ENCODE results near the gene VWA3B. TPM values are rescaled to one million over a fixed set of nuclear protein-coding genes. Genes with fewer than 3 reads are reported as not detected.

Gene VWA3B
- total and polyA plus RNA-seq, 2 experiments from 2014 or later: 0.80 TPM; not detected in 1

DNA sequence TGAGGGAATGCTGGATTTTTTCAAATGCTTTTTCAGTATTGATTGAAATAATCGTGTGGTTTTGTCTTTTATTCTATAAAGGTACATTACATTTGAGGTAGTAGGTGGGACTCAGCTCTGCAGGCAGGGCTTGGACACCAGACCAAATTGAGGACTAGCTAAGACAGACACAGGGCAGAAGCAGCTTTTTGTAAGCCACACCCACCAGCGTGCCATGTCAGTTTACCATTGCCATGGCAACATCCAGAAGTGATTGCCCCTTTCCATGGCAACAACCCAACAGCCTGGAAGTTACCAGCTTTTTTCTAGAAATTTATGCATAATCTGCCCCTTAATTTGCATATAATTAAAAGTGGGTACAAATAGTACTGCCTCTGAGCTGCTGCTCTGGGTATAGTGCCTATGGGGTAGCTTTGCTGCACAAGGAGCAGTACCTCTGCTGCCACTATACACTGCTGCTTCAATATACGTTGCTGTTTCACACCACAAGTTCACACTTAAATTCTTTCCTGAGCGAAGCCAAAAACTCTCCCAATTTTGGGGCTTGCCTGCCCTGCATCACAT is 23.6 kb upstream of the VWA3B start:
- Histone ChIP-seq H3K4me3 (no peak overlapping the region), H3K27ac (no peak overlapping the region), H2AFZ (no peak overlapping the region), H3K36me3 (replicated peaks; ENCODE audit: insufficient read depth, low read depth) (no peaks in the 10 kb centered on the region), H3K9me2 (replicated peaks; ENCODE audit: insufficient read depth) (no peaks in the 10 kb centered on the region), H3K9me3 (ENCODE audit: low read depth) (no peaks in the 10 kb centered on the region), H3K27me3 (no peaks in the 10 kb centered on the region), H3K79me2 (no peaks in the 10 kb centered on the region), H4K20me1 (ENCODE audit: insufficient read depth, poor library complexity, severe bottlenecking) (no peaks in the 10 kb centered on the region), H3K4me1 (ENCODE audit: insufficient read depth) (no peaks in the 10 kb centered on the region), H3K4me2 (no peak overlapping the region)
- DNase-seq (ENCODE audit: low spot score): no peak
- WGBS (ENCODE audit: low lambda C conversion rate, missing lambda C conversion rate): 74% methylated on average over 4 of the region's 4 CpGs
- TF ChIP-seq, protein P1, sequence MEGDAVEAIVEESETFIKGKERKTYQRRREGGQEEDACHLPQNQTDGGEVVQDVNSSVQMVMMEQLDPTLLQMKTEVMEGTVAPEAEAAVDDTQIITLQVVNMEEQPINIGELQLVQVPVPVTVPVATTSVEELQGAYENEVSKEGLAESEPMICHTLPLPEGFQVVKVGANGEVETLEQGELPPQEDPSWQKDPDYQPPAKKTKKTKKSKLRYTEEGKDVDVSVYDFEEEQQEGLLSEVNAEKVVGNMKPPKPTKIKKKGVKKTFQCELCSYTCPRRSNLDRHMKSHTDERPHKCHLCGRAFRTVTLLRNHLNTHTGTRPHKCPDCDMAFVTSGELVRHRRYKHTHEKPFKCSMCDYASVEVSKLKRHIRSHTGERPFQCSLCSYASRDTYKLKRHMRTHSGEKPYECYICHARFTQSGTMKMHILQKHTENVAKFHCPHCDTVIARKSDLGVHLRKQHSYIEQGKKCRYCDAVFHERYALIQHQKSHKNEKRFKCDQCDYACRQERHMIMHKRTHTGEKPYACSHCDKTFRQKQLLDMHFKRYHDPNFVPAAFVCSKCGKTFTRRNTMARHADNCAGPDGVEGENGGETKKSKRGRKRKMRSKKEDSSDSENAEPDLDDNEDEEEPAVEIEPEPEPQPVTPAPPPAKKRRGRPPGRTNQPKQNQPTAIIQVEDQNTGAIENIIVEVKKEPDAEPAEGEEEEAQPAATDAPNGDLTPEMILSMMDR (IDR thresholded peaks at IDR 0.05; ENCODE audit: poor library complexity): no peak
- no peak for TF ChIP-seq EZH2phosphoT487 (IDR thresholded peaks at IDR 0.05; ENCODE audit: low read depth, severe bottlenecking, unreplicated experiment)
- TF ChIP-seq EZH2 (IDR thresholded peaks at IDR 0.05; ENCODE audit: borderline replicate concordance): no peak

DNA sequence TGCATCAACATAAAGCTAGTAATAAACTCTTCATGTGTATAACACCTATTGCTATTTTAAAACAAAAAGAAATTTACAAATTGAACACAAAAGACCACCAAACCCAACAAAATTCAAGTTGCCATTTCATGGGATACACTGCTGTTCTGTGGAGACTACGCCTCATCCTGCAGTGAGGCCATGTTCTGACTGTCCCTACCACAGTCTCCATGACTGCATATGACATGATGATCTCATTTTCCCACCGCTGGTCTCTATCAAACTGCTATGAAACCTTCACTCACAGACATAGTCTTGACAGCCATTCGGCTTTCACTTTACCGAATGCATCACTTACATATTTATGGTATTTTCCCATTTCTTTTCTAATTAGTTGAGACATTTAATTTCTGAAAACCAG is 21.2 kb upstream of the VWA3B start:
- H3K4me3 ChIP-seq: no peak overlapping the region
- H2AFZ ChIP-seq: no peak overlapping the region
- H3K27ac ChIP-seq: no peak overlapping the region
- no peaks in the 10 kb centered on the region for H3K4me1 ChIP-seq (ENCODE audit: insufficient read depth)
- TF ChIP-seq EZH2phosphoT487 (IDR thresholded peaks at IDR 0.05; ENCODE audit: low read depth, severe bottlenecking, unreplicated experiment): no peak
- TF ChIP-seq, protein P1 (IDR thresholded peaks at IDR 0.05; ENCODE audit: poor library complexity): no peak
- no peak for TF ChIP-seq EZH2 (IDR thresholded peaks at IDR 0.05; ENCODE audit: borderline replicate concordance)
- no peaks in the 10 kb centered on the region for H3K36me3 ChIP-seq (replicated peaks; ENCODE audit: insufficient read depth, low read depth)
- no peaks in the 10 kb centered on the region for H3K9me2 ChIP-seq (replicated peaks; ENCODE audit: insufficient read depth)
- WGBS (ENCODE audit: low lambda C conversion rate, missing lambda C conversion rate): 96% methylated on average over 4 of the region's 4 CpGs
- no peak for DNase-seq (ENCODE audit: low spot score)
- H4K20me1 ChIP-seq (ENCODE audit: insufficient read depth, poor library complexity, severe bottlenecking): no peaks in the 10 kb centered on the region
- H3K27me3 ChIP-seq: no peaks in the 10 kb centered on the region
- H3K4me2 ChIP-seq: no peak overlapping the region
- no peaks in the 10 kb centered on the region for H3K79me2 ChIP-seq
- H3K9me3 ChIP-seq (ENCODE audit: low read depth): no peaks in the 10 kb centered on the region

DNA sequence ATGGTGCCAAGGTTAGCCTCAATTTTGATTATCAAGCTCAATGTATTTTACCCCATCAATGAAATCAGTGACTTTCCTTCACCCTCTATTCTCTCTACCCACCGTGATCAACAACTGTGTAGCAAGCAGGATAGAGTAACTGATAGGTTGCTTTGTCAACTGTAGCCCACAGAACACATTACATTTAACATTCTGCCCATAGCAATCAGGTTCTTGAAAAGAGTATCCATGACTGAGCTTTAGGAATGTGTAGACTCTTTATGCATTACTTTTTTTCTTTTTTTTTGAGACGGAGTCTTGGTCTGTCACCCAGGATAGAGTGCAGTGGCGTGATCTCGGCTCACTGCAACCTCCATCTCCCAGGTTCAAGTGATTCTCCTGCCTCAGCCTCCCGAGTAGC is 19.8 kb upstream of the VWA3B start:
- Histone ChIP-seq H3K9me3 (ENCODE audit: low read depth) (no peaks in the 10 kb centered on the region), H3K79me2 (no peaks in the 10 kb centered on the region), H3K9me2 (replicated peaks; ENCODE audit: insufficient read depth) (no peaks in the 10 kb centered on the region), H2AFZ (no peak overlapping the region), H3K27ac (no peak overlapping the region), H3K27me3 (no peaks in the 10 kb centered on the region), H3K36me3 (replicated peaks; ENCODE audit: insufficient read depth, low read depth) (no peaks in the 10 kb centered on the region), H3K4me3 (no peak overlapping the region), H4K20me1 (ENCODE audit: insufficient read depth, poor library complexity, severe bottlenecking) (no peaks in the 10 kb centered on the region), H3K4me1 (ENCODE audit: insufficient read depth) (no peaks in the 10 kb centered on the region), H3K4me2 (no peak overlapping the region)
- 97% methylated on average over 5 of the region's 5 CpGs for WGBS (ENCODE audit: low lambda C conversion rate, missing lambda C conversion rate)
- TF ChIP-seq, protein P1 (IDR thresholded peaks at IDR 0.05; ENCODE audit: poor library complexity): no peak
- TF ChIP-seq EZH2phosphoT487 (IDR thresholded peaks at IDR 0.05; ENCODE audit: low read depth, severe bottlenecking, unreplicated experiment): no peak
- TF ChIP-seq EZH2 (IDR thresholded peaks at IDR 0.05; ENCODE audit: borderline replicate concordance): no peak
- no peak for DNase-seq (ENCODE audit: low spot score)
